Endodermal cell (in vitro differentiated cells): Measurements from ENCODE around the gene DUS1L. TPM values are rescaled to one million over a fixed set of nuclear protein-coding genes. Genes with fewer than 3 reads are reported as not detected.
A peak's percentile ranks its signal among the peaks of the same experiment; 100 is the strongest.

Experiments
- DNase-seq: peaks from one replicate; pipeline ENCODE4 v3.0.0-alpha.2; 2017
- H3K27ac ChIP-seq: 2 replicates; pipeline ENCODE4 v1.5.1; 2013; ENCODE audit warnings: mild to moderate bottlenecking, low read depth, low read length, moderate library complexity
- H3K27me3 ChIP-seq: 2 replicates; pipeline ENCODE4 v1.6.1; 2013; ENCODE audit warnings: mild to moderate bottlenecking, low read length, moderate library complexity; ENCODE audit not compliant: insufficient read depth, control insufficient read depth, poor library complexity, severe bottlenecking
- H3K36me3 ChIP-seq: 2 replicates; pipeline ENCODE4 v1.7.0; 2013; ENCODE audit warnings: mild to moderate bottlenecking, low read length, moderate library complexity; ENCODE audit not compliant: control insufficient read depth, insufficient read depth
- H3K4me1 ChIP-seq: one replicate; pipeline ENCODE4 v1.7.0; 2013; ENCODE audit warnings: low read length; ENCODE audit not compliant: control insufficient read depth, insufficient read depth
- H3K4me3 ChIP-seq: 2 replicates; pipeline ENCODE4 v1.5.1; 2013; ENCODE audit warnings: mild to moderate bottlenecking, low read length, moderate library complexity
- H3K9ac ChIP-seq: 2 replicates; pipeline ENCODE4 v1.6.1; 2013; ENCODE audit warnings: mild to moderate bottlenecking, low read length, moderate library complexity; ENCODE audit not compliant: poor library complexity, severe bottlenecking; ENCODE audit errors: extremely low read depth
- H3K9me3 ChIP-seq: 2 replicates; pipeline ENCODE4 v1.6.1; 2013; ENCODE audit warnings: mild to moderate bottlenecking, low read length, moderate library complexity; ENCODE audit not compliant: control insufficient read depth
- H3K27ac Mint-ChIP-seq: 2 replicates; pipeline ENCODE4 v1.8.0; 2020; ENCODE audit warnings: mixed read lengths
- H3K27me3 Mint-ChIP-seq: 2 replicates; pipeline ENCODE4 v1.8.0; 2021; ENCODE audit warnings: mild to moderate bottlenecking, mixed read lengths; ENCODE audit not compliant: insufficient read depth
- H3K36me3 Mint-ChIP-seq: 2 replicates; pipeline ENCODE4 v1.8.0; 2020; ENCODE audit warnings: low read depth, mixed read lengths
- H3K4me1 Mint-ChIP-seq: 2 replicates; pipeline ENCODE4 v1.8.0; 2020; ENCODE audit warnings: mixed read lengths
- H3K4me3 Mint-ChIP-seq: 2 replicates; pipeline ENCODE4 v1.8.0; 2020; ENCODE audit warnings: mild to moderate bottlenecking, moderate library complexity, mixed read lengths
- H3K9me3 Mint-ChIP-seq: 2 replicates; pipeline ENCODE4 v1.8.0; 2020; ENCODE audit warnings: mild to moderate bottlenecking, mixed read lengths
- WGBS, 2 experiments: methylation state at CpG; one replicate each; pipeline versions ENCODE4 v1.1.5 to v1.1.7; 2013; ENCODE audit warnings: missing lambda C conversion rate in 2 of 2, mixed read lengths in 1 of 2; ENCODE audit not compliant: insufficient coverage in 1 of 2, insufficient read length in 1 of 2; 5-methylcytosine and 5-hydroxymethylcytosine counted together
- total RNA-seq, 2 donors: library from RNA; stranded (reverse); fragmentation: NEBNext Ultra II Directional in 1 of 2; extraction: Animal tissue kit (Norgen Biotek cat#: 25700) in 1 of 2; gene quantifications; 2 replicates in 1 of 2; 3 replicates in 1 of 2; pipeline ENCODE4 v1.2.1, GENCODE V29; 2021
- TF ChIP-seq, protein P1 (sequence below): fragments of 200-600 bp; sonication (generic); conservative IDR thresholded peaks from 2 replicates; pipeline ENCODE4 v1.5.0; 2021; ENCODE audit warnings: antibody characterized with exemption, mild to moderate bottlenecking

Gene DUS1L
- total RNA-seq, 2 donors from 2014 or later, result 85.3 to 108 TPM

DNA sequence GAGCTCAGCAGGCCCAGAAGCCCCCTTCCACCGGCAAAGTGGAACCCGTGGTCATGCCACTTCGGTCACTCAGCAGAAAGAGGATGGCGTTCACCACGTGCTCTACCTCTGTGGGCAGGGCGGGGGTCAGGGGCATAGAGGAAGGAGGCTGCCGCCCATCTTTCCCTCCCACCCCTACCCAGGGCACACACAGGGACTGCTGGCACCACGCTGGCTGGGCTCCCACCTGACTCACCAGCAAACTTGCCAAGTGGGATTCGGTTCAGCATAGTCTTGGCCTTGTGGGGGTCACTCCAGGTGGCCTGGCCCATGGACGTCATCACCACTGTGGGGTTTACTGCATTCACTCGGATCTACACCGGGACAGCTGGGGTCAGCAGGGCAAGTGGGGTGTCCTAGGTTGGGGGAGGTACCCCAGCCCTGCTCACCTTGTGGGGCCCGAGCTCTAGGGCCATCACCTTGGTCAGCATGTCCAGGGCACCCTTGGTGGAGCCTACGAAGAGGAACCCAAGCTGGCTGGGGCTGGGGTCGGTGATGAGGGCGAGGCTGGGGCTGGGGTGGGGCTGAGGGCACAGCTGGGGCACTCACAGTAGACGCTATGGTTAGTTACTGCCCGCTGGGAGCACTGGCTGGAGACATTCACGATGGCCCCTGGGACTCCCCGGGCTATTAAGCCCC is 29.5 kb downstream of the DUS1L start:
- Histone ChIP-seq H3K27me3 (no peaks in the 10 kb centered on the region), H3K9me3 (no peaks in the 10 kb centered on the region), H3K27ac (no peak overlapping the region), H3K36me3 (no peaks in the 10 kb centered on the region), H3K9ac (no peak overlapping the region), H3K4me3 (peak overlapping the region; percentile 86), H3K4me1 (no peaks in the 10 kb centered on the region)
- TF ChIP-seq, protein P1, sequence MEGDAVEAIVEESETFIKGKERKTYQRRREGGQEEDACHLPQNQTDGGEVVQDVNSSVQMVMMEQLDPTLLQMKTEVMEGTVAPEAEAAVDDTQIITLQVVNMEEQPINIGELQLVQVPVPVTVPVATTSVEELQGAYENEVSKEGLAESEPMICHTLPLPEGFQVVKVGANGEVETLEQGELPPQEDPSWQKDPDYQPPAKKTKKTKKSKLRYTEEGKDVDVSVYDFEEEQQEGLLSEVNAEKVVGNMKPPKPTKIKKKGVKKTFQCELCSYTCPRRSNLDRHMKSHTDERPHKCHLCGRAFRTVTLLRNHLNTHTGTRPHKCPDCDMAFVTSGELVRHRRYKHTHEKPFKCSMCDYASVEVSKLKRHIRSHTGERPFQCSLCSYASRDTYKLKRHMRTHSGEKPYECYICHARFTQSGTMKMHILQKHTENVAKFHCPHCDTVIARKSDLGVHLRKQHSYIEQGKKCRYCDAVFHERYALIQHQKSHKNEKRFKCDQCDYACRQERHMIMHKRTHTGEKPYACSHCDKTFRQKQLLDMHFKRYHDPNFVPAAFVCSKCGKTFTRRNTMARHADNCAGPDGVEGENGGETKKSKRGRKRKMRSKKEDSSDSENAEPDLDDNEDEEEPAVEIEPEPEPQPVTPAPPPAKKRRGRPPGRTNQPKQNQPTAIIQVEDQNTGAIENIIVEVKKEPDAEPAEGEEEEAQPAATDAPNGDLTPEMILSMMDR, result no peak
- WGBS, 2 experiments, result 92% methylated on average over 10 to 20 of the region's 20 CpGs
- no peak for DNase-seq
- peaks cover 3% of the 10 kb centered on the region for H3K36me3 Mint-ChIP-seq
- peaks cover 3% of the 10 kb centered on the region for H3K9me3 Mint-ChIP-seq
- peak overlapping the region; percentile 62 for H3K4me3 Mint-ChIP-seq
- peaks cover 4% of the 10 kb centered on the region for H3K4me1 Mint-ChIP-seq
- H3K27me3 Mint-ChIP-seq, result peaks cover 12% of the 10 kb centered on the region
- H3K27ac Mint-ChIP-seq, result no peak overlapping the region

DNA sequence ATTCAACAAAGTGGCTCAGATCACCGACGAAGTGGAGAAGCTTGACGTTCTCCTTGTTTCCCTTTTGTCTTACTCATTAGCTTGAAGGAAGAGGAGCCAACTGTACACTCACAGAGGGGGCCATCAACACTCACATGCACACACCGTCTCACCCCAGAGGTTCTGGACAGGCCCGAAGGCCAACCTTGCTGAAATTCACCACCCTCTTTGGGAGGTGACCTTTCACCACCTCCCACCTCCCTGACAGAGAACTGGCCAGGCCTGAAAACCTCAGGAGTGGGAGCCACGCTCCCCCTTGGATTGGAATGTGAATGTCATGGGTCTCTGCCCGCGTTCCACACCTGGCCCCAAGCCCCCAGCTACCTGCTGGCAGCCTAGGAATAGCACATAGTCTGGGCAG is 30.1 kb downstream of the DUS1L start:
- Histone ChIP-seq H3K9me3 (no peaks in the 10 kb centered on the region), H3K4me1 (no peaks in the 10 kb centered on the region), H3K27ac (no peak overlapping the region), H3K4me3 (no peak overlapping the region), H3K9ac (no peak overlapping the region), H3K36me3 (no peaks in the 10 kb centered on the region), H3K27me3 (no peaks in the 10 kb centered on the region)
- WGBS, 2 experiments, result 96 to 100% methylated on average over 3 to 8 of the region's 8 CpGs
- TF ChIP-seq, protein P1, result no peak
- H3K27ac Mint-ChIP-seq, result no peak overlapping the region
- no peak overlapping the region for H3K4me3 Mint-ChIP-seq
- H3K9me3 Mint-ChIP-seq, result peaks cover 2% of the 10 kb centered on the region
- H3K27me3 Mint-ChIP-seq, result peaks cover 9% of the 10 kb centered on the region
- no peak for DNase-seq
- H3K4me1 Mint-ChIP-seq, result peaks cover 4% of the 10 kb centered on the region
- H3K36me3 Mint-ChIP-seq, result peaks cover 3% of the 10 kb centered on the region

DNA sequence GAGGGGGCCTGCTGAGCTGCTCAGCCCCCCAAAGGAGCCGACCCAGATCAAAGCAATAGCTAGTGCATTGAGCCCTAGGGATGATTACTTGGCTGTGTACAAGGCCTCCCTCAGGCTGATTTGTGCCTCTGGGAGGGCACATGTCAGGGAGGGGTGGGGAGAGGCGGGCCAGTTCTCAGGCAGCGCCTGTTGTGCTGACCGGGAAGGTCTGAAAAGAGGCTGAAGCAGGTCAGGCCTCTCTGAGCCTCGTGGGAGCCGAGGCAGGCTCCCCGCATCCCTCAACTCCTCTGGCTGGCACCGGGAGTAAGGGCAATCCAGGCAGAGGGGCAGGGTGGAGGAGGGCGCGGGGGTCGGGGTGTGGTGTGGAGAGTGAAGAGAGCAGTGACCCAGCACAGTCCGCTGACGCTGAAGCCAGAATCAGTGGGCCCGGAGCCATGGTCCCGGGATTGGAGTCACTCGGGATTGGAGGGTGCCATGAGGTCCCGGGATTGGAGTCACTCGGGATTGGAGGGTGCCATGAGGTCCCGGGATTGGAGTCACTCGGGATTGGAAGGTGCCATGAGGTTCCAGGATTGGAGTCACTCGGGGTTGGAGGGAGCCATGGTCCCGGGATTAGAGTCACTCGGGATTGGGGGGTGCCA is 31.1 kb downstream of the DUS1L start:
- no peaks in the 10 kb centered on the region for H3K36me3 ChIP-seq
- H3K27ac Mint-ChIP-seq, result no peak overlapping the region

More for the DNA sequence above, 31.1 kb downstream of the DUS1L start:
- TF ChIP-seq, protein P1, result no peak
- no peak overlapping the region for H3K27ac ChIP-seq
- H3K4me3 ChIP-seq, result no peak overlapping the region
- H3K9ac ChIP-seq, result no peak overlapping the region
- Mint-ChIP-seq H3K36me3 (peaks cover 3% of the 10 kb centered on the region), H3K9me3 (peaks cover 2% of the 10 kb centered on the region), H3K27me3 (peaks cover 8% of the 10 kb centered on the region), H3K4me1 (peaks cover 4% of the 10 kb centered on the region), H3K4me3 (no peak overlapping the region)
- DNase-seq, result peak; percentile 84
- 85 to 90% methylated on average over 10 to 23 of the region's 23 CpGs for WGBS, 2 experiments
- H3K4me1 ChIP-seq, result no peaks in the 10 kb centered on the region
- no peaks in the 10 kb centered on the region for H3K9me3 ChIP-seq
- no peaks in the 10 kb centered on the region for H3K27me3 ChIP-seq
